ENCODE measurements around the gene ZSWIM7.

DNA sequence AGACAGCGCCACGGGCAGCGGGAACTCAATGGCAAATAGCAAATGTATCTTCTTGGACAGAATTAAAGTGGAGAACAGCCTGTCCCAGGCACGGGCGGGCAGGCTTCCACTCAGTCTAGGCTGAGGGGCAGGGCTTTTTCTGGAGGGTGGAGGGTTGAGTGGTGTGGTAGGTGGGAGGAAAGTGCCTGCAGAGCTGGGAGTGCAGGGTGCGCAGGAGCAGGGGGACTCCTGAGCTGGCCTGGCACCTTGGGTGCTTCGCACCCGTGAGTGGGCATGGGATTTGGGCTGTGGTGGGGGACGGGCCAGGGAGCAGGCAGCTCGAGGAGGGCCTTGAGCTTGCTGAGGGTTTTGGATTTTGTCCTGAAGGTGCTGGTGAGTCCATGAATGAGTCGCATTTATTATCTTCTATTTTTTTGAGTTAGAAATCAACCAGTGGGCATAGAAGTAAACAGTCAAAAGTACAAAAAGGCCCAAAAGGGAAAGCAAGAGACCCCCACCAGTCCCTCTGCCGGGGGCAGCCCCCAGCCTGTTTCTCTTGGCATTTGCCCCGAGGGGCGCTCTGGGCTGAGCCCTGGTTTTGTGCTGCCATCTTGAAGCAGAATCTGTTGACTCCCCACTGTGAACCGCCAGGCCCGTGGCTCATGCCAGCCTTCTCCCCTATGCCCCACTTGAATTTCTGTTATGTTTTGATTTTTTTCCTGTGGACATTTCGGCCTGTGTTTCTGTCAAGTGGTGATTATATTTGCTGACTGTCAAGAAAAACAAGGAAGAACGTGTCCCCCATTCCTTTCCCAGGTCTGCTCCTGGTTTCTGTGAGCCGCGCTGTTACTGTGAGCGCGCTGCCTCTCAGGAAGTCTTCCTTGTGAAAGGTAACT, 46.4 kb downstream of the ZSWIM7 start:
- TF ChIP-seq CTCF (conservative IDR thresholded peaks at IDR 0.05; ENCODE audit: low read depth in 2 of 2) (no peak), POLR2AphosphoS5 (IDR thresholded peaks at IDR 0.05; ENCODE audit: low read depth) (no peak), JUNB (IDR thresholded peaks at IDR 0.05; ENCODE audit: unreplicated experiment) (no peak), EZH2phosphoT487 (IDR thresholded peaks at IDR 0.05; ENCODE audit: unreplicated experiment) (no peak), CREB1 (CRISPR knock-in tag; IDR thresholded peaks at IDR 0.05; ENCODE audit: low read depth) (no peak), EZH2 (IDR thresholded peaks at IDR 0.05; ENCODE audit: low read depth, unreplicated experiment) (no peak), ZNF114 (CRISPR knock-in tag; IDR thresholded peaks at IDR 0.05) (no peak), REST (IDR thresholded peaks at IDR 0.05; ENCODE audit: unreplicated experiment) (no peak), ETS1 (IDR thresholded peaks at IDR 0.05) (no peak), NANOG (IDR thresholded peaks at IDR 0.05; ENCODE audit: borderline replicate concordance) (no peak)
